D721Med (cell line): ENCODE data around the gene GRIP2.

ENCODE experiments used
- DNase-seq: peaks from one replicate; pipeline ENCODE4 v3.0.0; 2011; ENCODE audit warnings: low spot score; ENCODE audit not compliant: insufficient read length
- FAIRE-seq: peaks from 2 replicates; lab custom pipeline; 2011; peaks lifted over from hg19 to GRCh38; lab: Jason Lieb, UNC
- CTCF ChIP-seq: IDR thresholded peaks from 2 replicates; pipeline ENCODE4 v1.5.1; 2012; ENCODE audit warnings: mild to moderate bottlenecking, control low read depth; ENCODE audit not compliant: insufficient read depth; ENCODE audit errors: missing control alignments

Gene GRIP2

GRCh38 chr3:14478956-14479550, 61.1 kb downstream of the GRIP2 start:
- DNase-seq, result no peak
- TF ChIP-seq CTCF, result no peak
- FAIRE-seq, result no peak

- DNase-seq (no peak), FAIRE-seq (no peak)
- no peak for TF ChIP-seq CTCF
These were observed 62.7 kb downstream of the GRIP2 start for GRCh38 chr3:14477311-14477935.

GRCh38 chr3:14476583-14477265, 63.4 kb downstream of the GRIP2 start:
- TF ChIP-seq CTCF, result no peak
- DNase-seq (no peak), FAIRE-seq (no peak)

GRCh38 chr3:14475621-14476020, 64.5 kb downstream of the GRIP2 start:
- TF ChIP-seq CTCF, result no peak
- FAIRE-seq, result no peak
- DNase-seq, result no peak

- FAIRE-seq (no peak), DNase-seq (no peak)
- TF ChIP-seq CTCF, result no peak
These were observed 65.6 kb downstream of the GRIP2 start for GRCh38 chr3:14474363-14475081.

- no peak for DNase-seq
- TF ChIP-seq CTCF, result no peak
These were observed 66.7 kb downstream of the GRIP2 start for GRCh38 chr3:14473411-14473891.

More at GRCh38 chr3:14473411-14473891, 66.7 kb downstream of the GRIP2 start:
- no peak for FAIRE-seq
